HTR-8/SVneo (cell line): ENCODE results near the gene MPL.

ENCODE experiments used
- DNase-seq: peaks from one replicate; pipeline ENCODE4 v3.0.0; 2011; ENCODE audit warnings: low spot score, mixed read lengths; ENCODE audit not compliant: insufficient read length
- FAIRE-seq: peaks from 2 replicates; lab custom pipeline; 2011; peaks lifted over from hg19 to GRCh38; lab: Jason Lieb, UNC

Gene MPL

GRCh38 chr1:43337588-43337987 lies at the start of gene MPL:
TSS of gene MPL (plus strand) at chr1:43337818. CDS start at chr1:43337849, 31 bp downstream.
- no peak for FAIRE-seq
- no peak for DNase-seq

GRCh38 chr1:43288058-43288784 lies 49.4 kb upstream of the MPL start:
- no peak for DNase-seq
- FAIRE-seq = no peak

- FAIRE-seq (no peak), DNase-seq (no peak)
Observed at GRCh38 chr1:43288785-43289706, 48.6 kb upstream of the MPL start.

- no peak for FAIRE-seq
Observed at GRCh38 chr1:43292216-43292615, 45.4 kb upstream of the MPL start.

GRCh38 chr1:43292679-43293078 lies 44.9 kb upstream of the MPL start:
- FAIRE-seq (no peak), DNase-seq (no peak)

More at GRCh38 chr1:43292216-43292615, 45.4 kb upstream of the MPL start:
- DNase-seq = no peak

- FAIRE-seq = no peak
- DNase-seq = no peak
Observed at GRCh38 chr1:43293176-43293575, 44.4 kb upstream of the MPL start.

GRCh38 chr1:43293896-43294760 lies 43.5 kb upstream of the MPL start:
- DNase-seq (peak; percentile 35), FAIRE-seq (no peak)

GRCh38 chr1:43294761-43295160 lies 42.9 kb upstream of the MPL start:
- no peak for FAIRE-seq

GRCh38 chr1:43296207-43296606 lies 41.4 kb upstream of the MPL start:
- no peak for FAIRE-seq
- DNase-seq = no peak

More at GRCh38 chr1:43294761-43295160, 42.9 kb upstream of the MPL start:
- DNase-seq = no peak

- no peak for FAIRE-seq
Observed at GRCh38 chr1:43298055-43298454, 39.6 kb upstream of the MPL start.

GRCh38 chr1:43299101-43299500 lies 38.5 kb upstream of the MPL start:
- FAIRE-seq (no peak), DNase-seq (no peak)

More at GRCh38 chr1:43298055-43298454, 39.6 kb upstream of the MPL start:
- DNase-seq = no peak

GRCh38 chr1:43300378-43301094 lies 37.1 kb upstream of the MPL start, which contains the start of gene TIE1:
TSS of gene TIE1 (plus strand) at chr1:43300982. CDS start at chr1:43301072, 90 bp downstream.
- FAIRE-seq = peak; percentile 82
- DNase-seq = peak; percentile 56

GRCh38 chr1:43302201-43302600 lies 35.4 kb upstream of the MPL start:
- FAIRE-seq (peak; percentile 16), DNase-seq (no peak)

- DNase-seq (no peak), FAIRE-seq (no peak)
Observed at GRCh38 chr1:43302721-43303470, 34.7 kb upstream of the MPL start.

- DNase-seq (no peak), FAIRE-seq (no peak)
Observed at GRCh38 chr1:43303471-43304313, 33.9 kb upstream of the MPL start.

GRCh38 chr1:43304314-43304681 lies 33.3 kb upstream of the MPL start:
- DNase-seq (no peak), FAIRE-seq (no peak)

- FAIRE-seq = no peak
- DNase-seq = no peak
Observed at GRCh38 chr1:43304771-43305300, 32.8 kb upstream of the MPL start.

- FAIRE-seq (no peak), DNase-seq (no peak)
Observed at GRCh38 chr1:43305461-43305860, 32.2 kb upstream of the MPL start.
